Lung (tissue), 12 donors: Measurements from ENCODE around the gene ATAD3B. TPM values are rescaled to one million over a fixed set of nuclear protein-coding genes. Genes with fewer than 3 reads are reported as not detected.

Experiments used
- ATAC-seq: fragments of 200-7000 bp; cut with Tn5 transposase; one replicate; pipeline ENCODE4 v1.9.1; 2020; ENCODE audit warnings: moderate number of reproducible peaks; ENCODE audit not compliant: insufficient read depth, low FRiP score
- DNase-seq, 3 donors: peaks; one replicate each; pipeline ENCODE4 v3.0.0-alpha.2; 2013 to 2017
- H3K27ac ChIP-seq, 2 donors: one replicate each; pipeline ENCODE4 v1.5.1; 2013; ENCODE audit warnings: mild to moderate bottlenecking in 2 of 2, moderate library complexity in 2 of 2, control low read depth in 1 of 2, inconsistent platforms in 1 of 2, low read depth in 1 of 2, low read length in 1 of 2
- H3K27me3 ChIP-seq, 3 donors: one replicate each; pipeline ENCODE4 v1.5.1; 2013; ENCODE audit warnings: low read length in 2 of 3; ENCODE audit not compliant: control insufficient read depth in 3 of 3, insufficient read depth in 3 of 3
- H3K36me3 ChIP-seq, 4 donors: one replicate each; pipeline ENCODE4 v1.5.1; 2013; ENCODE audit warnings: low read length in 4 of 4, mild to moderate bottlenecking in 1 of 4, moderate library complexity in 1 of 4; ENCODE audit not compliant: control insufficient read depth in 4 of 4, insufficient read depth in 4 of 4
- H3K4me1 ChIP-seq, 5 donors: one replicate each; pipeline ENCODE4 v1.5.1; 2013; ENCODE audit warnings: low read length in 5 of 5, mild to moderate bottlenecking in 2 of 5, moderate library complexity in 1 of 5; ENCODE audit not compliant: control insufficient read depth in 5 of 5, insufficient read depth in 5 of 5
- H3K4me3 ChIP-seq: one replicate; pipeline ENCODE4 v1.5.1; 2013; ENCODE audit warnings: mild to moderate bottlenecking, control low read depth, moderate library complexity
- H3K9ac ChIP-seq, 2 donors: one replicate each; pipeline ENCODE4 v1.5.1; 2013; ENCODE audit warnings: low read length in 2 of 2, control low read depth in 1 of 2; ENCODE audit not compliant: insufficient read depth in 1 of 2
- H3K9me3 ChIP-seq, 4 donors: one replicate each; pipeline ENCODE4 v1.5.1; 2013; ENCODE audit warnings: low read length in 3 of 4, mild to moderate bottlenecking in 1 of 4, moderate library complexity in 1 of 4; ENCODE audit not compliant: control insufficient read depth in 4 of 4, insufficient read depth in 3 of 4
- CTCF ChIP-seq: IDR thresholded peaks from 2 replicates; pipeline ENCODE4 v1.5.1; 2012; ENCODE audit warnings: mild to moderate bottlenecking; ENCODE audit errors: control extremely low read depth, extremely low read depth
- WGBS, 2 donors: extraction: QIAGEN DNeasy Blood & Tissue Kit; methylation state at CpG; one replicate each; pipeline ENCODE4 v1.1.7; 2013; 5-methylcytosine and 5-hydroxymethylcytosine counted together
- polyA plus RNA-seq, 2 donors: library from polyadenylated mRNA; stranded (reverse); fragments of 200-250 nt; gene quantifications; one replicate each; pipeline ENCODE4 v1.2.1, GENCODE V29; 2013
- total RNA-seq, 2 donors: library from RNA; depleted of rRNA in 1 of 2; stranded (reverse); fragments of >200 nt in 1 of 2; gene quantifications; one replicate each; pipeline ENCODE4 v1.2.1, GENCODE V29; 2014 to 2021
- donor health status: control.
- donor health status: control.
- donor health status: Bipolar disorder and iron deficiency.
- donor health status: healthy.
- donor health status: DM: yes; HTN: yes; CAD: no.

The ATAD3B gene
- total and polyA plus RNA-seq, 4 donors: 21.6 to 39.0 (median 28.0) TPM

GRCh38 chr1:1434824-1435105 is 36.8 kb upstream of the ATAD3B start:
- TF ChIP-seq CTCF: no peak
- ATAC-seq (no peak), DNase-seq (no peak)
- peaks cover 0 to 67% (median 46%) of the 10 kb centered on the region in 5 donors for H3K4me1 ChIP-seq
- no peaks in the 10 kb centered on the region for H3K9me3 ChIP-seq
- peaks cover 0 to 5% (median 0%) of the 10 kb centered on the region in 4 donors for H3K36me3 ChIP-seq
- H3K4me3 ChIP-seq: no peak overlapping the region
- peak overlapping the region; percentile 79 to 84 for H3K27ac ChIP-seq
- H3K27me3 ChIP-seq: no peaks in the 10 kb centered on the region
- 47 to 59% methylated on average over 4 of the region's 4 CpGs for WGBS, 2 donors
- no peak overlapping the region for H3K9ac ChIP-seq

- H3K36me3 ChIP-seq: peaks cover 0 to 5% (median 0%) of the 10 kb centered on the region in 4 donors
- TF ChIP-seq CTCF: no peak
- peaks cover 0 to 61% (median 45%) of the 10 kb centered on the region in 5 donors for H3K4me1 ChIP-seq
- peak within 1 kb of the TSS; percentile 79 to 84 for H3K27ac ChIP-seq
- H3K9me3 ChIP-seq: no peaks in the 10 kb centered on the region
- DNase-seq (peak; percentile 80 to 88 (median 82)), ATAC-seq (peak; percentile 49)
- H3K9ac ChIP-seq: peak within 1 kb of the TSS in 1 of 2 donors; percentile 23
- peak within 1 kb of the TSS; percentile 53 for H3K4me3 ChIP-seq
- no peaks in the 10 kb centered on the region for H3K27me3 ChIP-seq
- 7 to 9% methylated on average over 64 to 89 of the region's 89 CpGs for WGBS, 2 donors
Measured at GRCh38 chr1:1435106-1435903, 36.3 kb upstream of the ATAD3B start, which contains the start of gene VWA1. Gene VWA1 (plus strand): TSS chr1:1435690. CDS start chr1:1435749, 59 bp downstream.

GRCh38 chr1:1435911-1436629 is 35.5 kb upstream of the ATAD3B start:
- H3K9ac ChIP-seq: peak overlapping the region in 1 of 2 donors; percentile 23
- no peak for TF ChIP-seq CTCF
- H3K9me3 ChIP-seq: no peaks in the 10 kb centered on the region
- ATAC-seq (no peak), DNase-seq (no peak)
- 12 to 24% methylated on average over 26 to 40 of the region's 40 CpGs for WGBS, 2 donors
- peak overlapping the region in 1 of 2 donors; percentile 37 for H3K27ac ChIP-seq
- H3K4me1 ChIP-seq: peaks cover 0 to 62% (median 44%) of the 10 kb centered on the region in 5 donors
- H3K4me3 ChIP-seq: peak overlapping the region; percentile 53
- no peaks in the 10 kb centered on the region for H3K27me3 ChIP-seq
- H3K36me3 ChIP-seq: peaks cover 0 to 5% (median 0%) of the 10 kb centered on the region in 4 donors
